Smooth muscle cell (in vitro differentiated cells): ENCODE data around the gene TSPAN33. TPM values are rescaled to one million over a fixed set of nuclear protein-coding genes. Genes with fewer than 3 reads are reported as not detected.

Experiments
- DNase-seq: peaks from one replicate; lab custom pipeline; 2025; ENCODE audit not compliant: unreplicated experiment; lab: John Stamatoyannopoulos, UW
- H2AFZ ChIP-seq: fragments of 200-600 bp; sonication (generic); 2 replicates; pipeline ENCODE4 v1.6.0; 2016; ENCODE audit warnings: antibody characterized with exemption, low read depth, mild to moderate bottlenecking
- H3F3A ChIP-seq: fragments of 200-600 bp; sonication (generic); 2 replicates; pipeline ENCODE4 v1.6.0; 2017; ENCODE audit warnings: antibody characterized with exemption, low read depth
- H3K27ac ChIP-seq: fragments of 200-600 bp; sonication (generic); 2 replicates; pipeline ENCODE4 v1.5.1; 2016; ENCODE audit warnings: low read depth, mild to moderate bottlenecking
- H3K27me3 ChIP-seq: fragments of 200-600 bp; sonication (generic); 2 replicates; pipeline ENCODE4 v1.6.1; 2016; ENCODE audit warnings: low read depth, mild to moderate bottlenecking
- H3K36me3 ChIP-seq: fragments of 200-600 bp; sonication (generic); 2 replicates; pipeline ENCODE4 v1.5.1; 2016; ENCODE audit warnings: low read depth
- H3K4me1 ChIP-seq: fragments of 200-600 bp; sonication (generic); 2 replicates; pipeline ENCODE4 v1.5.1; 2016; ENCODE audit warnings: low read depth
- H3K4me2 ChIP-seq: fragments of 200-600 bp; sonication (generic); 2 replicates; pipeline ENCODE4 v1.6.0; 2016; ENCODE audit warnings: mild to moderate bottlenecking
- H3K4me3 ChIP-seq: fragments of 200-600 bp; sonication (generic); 2 replicates; pipeline ENCODE4 v1.5.1; 2016; ENCODE audit warnings: mild to moderate bottlenecking
- H3K79me2 ChIP-seq: fragments of 200-600 bp; sonication (generic); 2 replicates; pipeline ENCODE4 v1.6.0; 2016; ENCODE audit warnings: low read depth, mild to moderate bottlenecking
- H3K9ac ChIP-seq: fragments of 200-600 bp; sonication (generic); 2 replicates; pipeline ENCODE4 v1.6.0; 2016; ENCODE audit warnings: low read depth
- H3K9me3 ChIP-seq: fragments of 200-600 bp; sonication (generic); replicated peaks from 2 replicates; pipeline ENCODE4 v1.5.1; 2016; ENCODE audit warnings: low read depth
- H4K20me1 ChIP-seq: fragments of 200-600 bp; sonication (generic); 2 replicates; pipeline ENCODE4 v1.6.0; 2016; ENCODE audit warnings: low read depth
- CTCF ChIP-seq: fragments of 200-600 bp; sonication (generic); IDR thresholded peaks from 2 replicates; pipeline ENCODE4 v1.5.1; 2017; ENCODE audit warnings: borderline replicate concordance, mild to moderate bottlenecking, antibody characterized with exemption; ENCODE audit not compliant: insufficient read depth, poor library complexity, severe bottlenecking
- WGBS: methylation state at CpG from one replicate; pipeline ENCODE4 v1.1.7; 2016; ENCODE audit warnings: low lambda C conversion rate; 5-methylcytosine and 5-hydroxymethylcytosine counted together
- polyA plus RNA-seq: library from polyadenylated mRNA; unstranded; fragments of >200 nt; fragmentation: Nextera tagmentation; extraction: Ambion mirVana; gene quantifications from 2 replicates; pipeline ENCODE4 v1.2.1, GENCODE V29; 2016
- total RNA-seq: library from RNA; depleted of rRNA; stranded (reverse); fragments of >200 nt; gene quantifications from 2 replicates; pipeline ENCODE4 v1.2.3, GENCODE V29; 2014

Gene TSPAN33
- total and polyA plus RNA-seq, 2 experiments from 2014 or later = 1.6 to 2.8 TPM

GRCh38 chr7:129160161-129160905, 15.8 kb downstream of the TSPAN33 start:
- H3K9ac ChIP-seq = no peak overlapping the region

GRCh38 chr7:129161524-129162225, 17.2 kb downstream of the TSPAN33 start:
- Histone ChIP-seq H3K9ac (no peak overlapping the region), H3K4me3 (no peak overlapping the region), H2AFZ (no peak overlapping the region), H3K9me3 (no peaks in the 10 kb centered on the region), H3F3A (no peaks in the 10 kb centered on the region), H3K4me1 (no peaks in the 10 kb centered on the region), H3K36me3 (no peaks in the 10 kb centered on the region), H3K4me2 (no peak overlapping the region), H3K79me2 (no peaks in the 10 kb centered on the region), H4K20me1 (no peaks in the 10 kb centered on the region), H3K27me3 (peaks cover 5% of the 10 kb centered on the region), H3K27ac (no peak overlapping the region)
- 89% methylated on average over 5 of the region's 5 CpGs for WGBS
- TF ChIP-seq CTCF = no peak
- no peak for DNase-seq

More at GRCh38 chr7:129160161-129160905, 15.8 kb downstream of the TSPAN33 start:
- Histone ChIP-seq H3K27ac (no peak overlapping the region), H3K4me3 (no peak overlapping the region), H3K27me3 (peaks cover 5% of the 10 kb centered on the region), H3F3A (no peaks in the 10 kb centered on the region), H3K4me2 (no peak overlapping the region), H4K20me1 (no peaks in the 10 kb centered on the region), H3K79me2 (no peaks in the 10 kb centered on the region), H3K4me1 (no peaks in the 10 kb centered on the region), H3K36me3 (no peaks in the 10 kb centered on the region), H2AFZ (no peak overlapping the region), H3K9me3 (no peaks in the 10 kb centered on the region)
- TF ChIP-seq CTCF = no peak
- no peak for DNase-seq
- WGBS = 84% methylated on average over 3 of the region's 3 CpGs

GRCh38 chr7:129162732-129163131, 18.2 kb downstream of the TSPAN33 start:
- DNase-seq = no peak
- Histone ChIP-seq H3K4me2 (no peak overlapping the region), H3K4me3 (no peak overlapping the region), H3K9ac (no peak overlapping the region), H4K20me1 (no peaks in the 10 kb centered on the region), H3K36me3 (no peaks in the 10 kb centered on the region), H3K27ac (no peak overlapping the region), H3K79me2 (no peaks in the 10 kb centered on the region), H2AFZ (no peak overlapping the region), H3K9me3 (no peaks in the 10 kb centered on the region), H3K4me1 (no peaks in the 10 kb centered on the region), H3F3A (no peaks in the 10 kb centered on the region), H3K27me3 (no peaks in the 10 kb centered on the region)
- no peak for TF ChIP-seq CTCF
- WGBS = 87% methylated on average over 5 of the region's 5 CpGs
